Ishikawa (cell line): ENCODE results near the gene GLRA1.

Source experiments
- CEBPB ChIP-seq: IDR thresholded peaks from 2 replicates; pipeline ENCODE4 v1.6.1; 2012
- CREB1 ChIP-seq: IDR thresholded peaks from 2 replicates; pipeline ENCODE4 v1.6.1; 2012; ENCODE audit warnings: low read depth
- EGR1 ChIP-seq: IDR thresholded peaks from 2 replicates; pipeline ENCODE4 v1.6.1; 2012
- EP300 ChIP-seq: IDR thresholded peaks from 2 replicates; pipeline ENCODE4 v1.6.1; 2012; ENCODE audit warnings: borderline replicate concordance
- FOXM1 ChIP-seq: IDR thresholded peaks from 2 replicates; pipeline ENCODE4 v1.6.1; 2012; ENCODE audit warnings: low read depth, borderline replicate concordance
- MAX ChIP-seq: IDR thresholded peaks from 2 replicates; pipeline ENCODE4 v1.6.1; 2012
- NFIC ChIP-seq: IDR thresholded peaks from 2 replicates; pipeline ENCODE4 v1.6.1; 2012
- RAD21 ChIP-seq: IDR thresholded peaks from 2 replicates; pipeline ENCODE4 v1.6.1; 2012; ENCODE audit warnings: low read depth
- REST ChIP-seq: IDR thresholded peaks from 2 replicates; pipeline ENCODE4 v1.6.1; 2012; ENCODE audit warnings: low read depth, mild to moderate bottlenecking
- TAF1 ChIP-seq: IDR thresholded peaks from 2 replicates; pipeline ENCODE4 v1.6.1; 2012; ENCODE audit warnings: low read depth, mild to moderate bottlenecking
- TCF12 ChIP-seq: IDR thresholded peaks from 2 replicates; pipeline ENCODE4 v1.6.1; 2012; ENCODE audit warnings: low read depth
- TEAD4 ChIP-seq: IDR thresholded peaks from 2 replicates; pipeline ENCODE4 v1.6.1; 2012
- USF1 ChIP-seq: IDR thresholded peaks from 2 replicates; pipeline ENCODE4 v1.6.1; 2012
- YY1 ChIP-seq: IDR thresholded peaks from 2 replicates; pipeline ENCODE4 v1.6.1; 2012; ENCODE audit warnings: low read depth
- ZBTB7A ChIP-seq: IDR thresholded peaks from 2 replicates; pipeline ENCODE4 v1.6.1; 2012; ENCODE audit warnings: low read depth

Gene GLRA1

GRCh38 chr5:151885138-151885908 lies 39.3 kb downstream of the GLRA1 start:
- no peak for TF ChIP-seq EP300
- no peak for TF ChIP-seq TEAD4
- TF ChIP-seq USF1, result no peak
- TF ChIP-seq FOXM1, result no peak

- TF ChIP-seq TEAD4, result no peak
- TF ChIP-seq CREB1, result no peak
- TF ChIP-seq YY1, result no peak
- TF ChIP-seq EP300, result no peak
- no peak for TF ChIP-seq TCF12
- no peak for TF ChIP-seq FOXM1
- no peak for TF ChIP-seq MAX
- no peak for TF ChIP-seq USF1
Measured at GRCh38 chr5:151881621-151882225, 42.9 kb downstream of the GLRA1 start.

GRCh38 chr5:151880324-151880723 lies 44.3 kb downstream of the GLRA1 start:
- 0 out of 2 replicates have a peak, but pooled peaks have one; percentile 33 for TF ChIP-seq USF1
- peak; percentile 38; the same call in 1 of the 2 replicates for TF ChIP-seq MAX
- TF ChIP-seq NFIC, result peak; percentile 98
- no peak for TF ChIP-seq EGR1
- TF ChIP-seq TCF12, result peak; percentile 75
- TF ChIP-seq TEAD4, result peak; percentile 71
- TF ChIP-seq CEBPB, result peak; percentile 44; the same call in 1 of the 2 replicates
- peak; percentile 66; the same call in 1 of the 2 replicates for TF ChIP-seq EP300
- no peak for TF ChIP-seq CREB1

- TF ChIP-seq CREB1 (no peak), TCF12 (no peak), CEBPB (peak; percentile 36; the same call in 1 of the 2 replicates), EGR1 (no peak), NFIC (no peak)
Measured at GRCh38 chr5:151873701-151874100, 51.0 kb downstream of the GLRA1 start.

- TF ChIP-seq REST (no peak), RAD21 (no peak), TCF12 (no peak), TAF1 (no peak), CEBPB (no peak), ZBTB7A (no peak), USF1 (no peak), NFIC (no peak), FOXM1 (no peak), EGR1 (no peak), MAX (no peak), CREB1 (no peak), TEAD4 (no peak), YY1 (no peak), EP300 (no peak)
Measured at GRCh38 chr5:151872701-151873100, 52.0 kb downstream of the GLRA1 start.

- TF ChIP-seq TEAD4 (peak; percentile 51; the same call in 1 of the 2 replicates), USF1 (no peak)
Measured at GRCh38 chr5:151870820-151871219, 53.8 kb downstream of the GLRA1 start.
